CD14-positive monocyte (primary cell): ENCODE results near the gene MYO16. TPM values are rescaled to one million over a fixed set of nuclear protein-coding genes. Genes with fewer than 3 reads are reported as not detected.

Source experiments
- DNase-seq, 3 donors: peaks; one replicate each; pipeline ENCODE4 v3.0.0-alpha.2; 2011 to 2022
- H2AFZ ChIP-seq: 2 replicates; pipeline ENCODE4 v1.6.0; 2012; ENCODE audit warnings: mild to moderate bottlenecking, low read depth, low read length, inconsistent platforms; ENCODE audit not compliant: insufficient read depth, poor library complexity, severe bottlenecking
- H3K27ac ChIP-seq, 2 donors: 1 replicate in 1 of 2; 2 replicates in 1 of 2; pipeline ENCODE4 v1.5.1; 2012 to 2013; ENCODE audit warnings: low read length in 2 of 2, control low read depth in 1 of 2, inconsistent platforms in 1 of 2, low read depth in 1 of 2, mild to moderate bottlenecking in 1 of 2
- H3K27me3 ChIP-seq, 2 donors: one replicate each; pipeline versions ENCODE4 v1.6.0 to v1.6.1; 2011 to 2013; ENCODE audit warnings: low read length in 2 of 2; ENCODE audit not compliant: control insufficient read depth in 2 of 2, insufficient read depth in 2 of 2
- H3K36me3 ChIP-seq, 2 donors: replicated peaks in 1 of 2; 1 replicate in 1 of 2; 2 replicates in 1 of 2; pipeline versions ENCODE4 v1.5.1 to v1.6.1; 2012 to 2013; ENCODE audit warnings: low read length in 2 of 2, control low read depth in 1 of 2, inconsistent platforms in 1 of 2, mild to moderate bottlenecking in 1 of 2; ENCODE audit not compliant: insufficient read depth in 2 of 2, control insufficient read depth in 1 of 2
- H3K4me1 ChIP-seq, 2 donors: 1 replicate in 1 of 2; 2 replicates in 1 of 2; pipeline versions ENCODE4 v1.5.1 to v1.6.1; 2012 to 2013; ENCODE audit warnings: low read length in 2 of 2, control low read depth in 1 of 2, inconsistent platforms in 1 of 2, mild to moderate bottlenecking in 1 of 2, moderate library complexity in 1 of 2; ENCODE audit not compliant: insufficient read depth in 2 of 2, control insufficient read depth in 1 of 2
- H3K4me2 ChIP-seq: replicated peaks from 2 replicates; pipeline ENCODE3; 2012; ENCODE audit warnings: low read length, moderate library complexity, mild to moderate bottlenecking; ENCODE audit not compliant: poor library complexity, severe bottlenecking; ENCODE audit errors: extremely low read depth
- H3K4me3 ChIP-seq, 3 experiments: fragments of 200-600 bp in 1 of 3; sonication (generic) in 1 of 3; replicated peaks in 1 of 3; 1 replicate in 2 of 3; 2 replicates in 1 of 3; pipeline ENCODE4 v1.5.1; 2011 to 2013; ENCODE audit warnings: low read length in 3 of 3, mild to moderate bottlenecking in 3 of 3, control low read depth in 2 of 3, low read depth in 2 of 3, inconsistent platforms in 1 of 3, moderate library complexity in 1 of 3
- H3K79me2 ChIP-seq: 2 replicates; pipeline ENCODE4 v1.6.0; 2012; ENCODE audit warnings: mild to moderate bottlenecking, control low read depth, inconsistent platforms, low read length, moderate library complexity; ENCODE audit not compliant: insufficient read depth
- H3K9ac ChIP-seq: 2 replicates; pipeline ENCODE4 v1.6.0; 2017; ENCODE audit warnings: low read length, mild to moderate bottlenecking; ENCODE audit not compliant: insufficient read depth, poor library complexity, severe bottlenecking
- H3K9me3 ChIP-seq, 2 donors: replicated peaks in 1 of 2; 1 replicate in 1 of 2; 2 replicates in 1 of 2; pipeline versions ENCODE4 v1.5.1 to v1.6.1; 2012 to 2013; ENCODE audit warnings: low read length in 2 of 2, control low read depth in 1 of 2; ENCODE audit not compliant: control insufficient read depth in 1 of 2, insufficient read depth in 1 of 2
- H4K20me1 ChIP-seq: 2 replicates; pipeline ENCODE4 v1.6.0; 2012; ENCODE audit warnings: mild to moderate bottlenecking, low read length, control low read depth, moderate library complexity; ENCODE audit not compliant: insufficient read depth
- H3K27ac Mint-ChIP-seq, 7 donors: one replicate each; pipeline ENCODE4 v1.8.0; 2020; ENCODE audit warnings: mild to moderate bottlenecking in 7 of 7, mixed read lengths in 7 of 7, moderate library complexity in 6 of 7, inconsistent platforms in 2 of 7
- H3K27me3 Mint-ChIP-seq, 3 donors: one replicate each; pipeline ENCODE4 v1.8.0; 2021 to 2022; ENCODE audit warnings: low read depth in 3 of 3, mild to moderate bottlenecking in 3 of 3, mixed read lengths in 3 of 3, moderate library complexity in 3 of 3, inconsistent platforms in 1 of 3
- H3K36me3 Mint-ChIP-seq, 2 donors: one replicate each; pipeline ENCODE4 v1.8.0; 2020; ENCODE audit warnings: mixed read lengths in 2 of 2, inconsistent platforms in 1 of 2, mild to moderate bottlenecking in 1 of 2
- H3K4me1 Mint-ChIP-seq: one replicate; pipeline ENCODE4 v1.8.0; 2020; ENCODE audit warnings: mild to moderate bottlenecking, mixed read lengths
- H3K4me3 Mint-ChIP-seq, 2 donors: one replicate each; pipeline ENCODE4 v1.8.0; 2020; ENCODE audit warnings: mild to moderate bottlenecking in 2 of 2, mixed read lengths in 2 of 2, moderate library complexity in 1 of 2
- H3K9me3 Mint-ChIP-seq, 7 donors: one replicate each; pipeline ENCODE4 v1.8.0; 2020 to 2022; ENCODE audit warnings: mixed read lengths in 7 of 7, mild to moderate bottlenecking in 6 of 7, moderate library complexity in 6 of 7, inconsistent platforms in 2 of 7
- WGBS: methylation state at CpG from one replicate; pipeline ENCODE4 v1.1.5; 2013; ENCODE audit warnings: missing lambda C conversion rate; ENCODE audit not compliant: insufficient coverage; 5-methylcytosine and 5-hydroxymethylcytosine counted together
- intact Hi-C, 2 donors: fragments of 100-400 bp; cut with micrococcal nuclease; formaldehyde crosslinking; loops; one replicate each; pipeline versions ENCODE4 v1.15.0 to v1.15.1; 2023
- polyA plus RNA-seq, 3 donors: library from polyadenylated mRNA; depleted of rRNA in 1 of 3; unstranded in 2 of 3; stranded (reverse) in 1 of 3; fragments of 300-500 nt in 2 of 3; fragments of >200 nt in 1 of 3; fragmentation: Illumina TruSeq in 2 of 3; gene quantifications; 1 replicate in 2 of 3; 2 replicates in 1 of 3; pipeline ENCODE4 v1.2.3, GENCODE V29; 2012 to 2021
- TF ChIP-seq, protein P1 (sequence below): fragments of 200-600 bp; IDR thresholded peaks from one replicate; pipeline ENCODE4 v1.8.0; 2022; ENCODE audit warnings: antibody characterized with exemption, mild to moderate bottlenecking

The MYO16 gene
- polyA plus RNA-seq, 3 donors = not detected

DNA sequence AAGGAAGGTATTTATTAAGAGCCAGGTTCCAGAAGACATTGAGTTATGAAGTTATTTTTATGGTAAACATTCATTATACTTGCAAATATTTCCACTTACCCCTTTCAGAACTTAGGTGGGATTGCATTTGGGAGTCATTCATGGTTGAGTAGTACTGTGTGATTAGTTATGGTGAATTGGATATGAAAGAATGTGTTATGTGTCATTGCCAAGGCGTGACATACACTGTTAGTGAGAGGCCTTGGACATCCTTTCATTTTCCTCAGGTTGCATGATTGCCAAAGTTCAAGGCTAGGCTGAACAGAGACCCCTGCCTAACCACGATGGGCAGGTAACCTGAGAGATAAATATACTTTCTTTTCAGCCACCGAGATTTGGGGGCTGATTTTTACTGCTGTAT lies 40.9 kb upstream of the MYO16 start:
- no peak for DNase-seq
- WGBS = 78% methylated on average over 2 of the region's 3 CpGs
- Histone ChIP-seq H3K27ac (no peak overlapping the region), H3K9ac (no peak overlapping the region), H3K79me2 (no peaks in the 10 kb centered on the region), H3K9me3 (peaks cover 5 to 10% of the 10 kb centered on the region in 2 donors), H3K4me3 (no peak overlapping the region), H3K27me3 (no peaks in the 10 kb centered on the region), H3K4me1 (no peaks in the 10 kb centered on the region), H4K20me1 (no peaks in the 10 kb centered on the region), H2AFZ (no peak overlapping the region), H3K4me2 (no peak overlapping the region), H3K36me3 (no peaks in the 10 kb centered on the region)
- Mint-ChIP-seq H3K27me3 (peaks cover 0 to 3% (median 2%) of the 10 kb centered on the region in 3 donors), H3K27ac (no peak overlapping the region), H3K4me1 (peaks cover 3% of the 10 kb centered on the region), H3K9me3 (peaks cover 4 to 10% (median 9%) of the 10 kb centered on the region in 7 donors), H3K4me3 (no peak overlapping the region), H3K36me3 (no peaks in the 10 kb centered on the region)
- TF ChIP-seq, protein P1, sequence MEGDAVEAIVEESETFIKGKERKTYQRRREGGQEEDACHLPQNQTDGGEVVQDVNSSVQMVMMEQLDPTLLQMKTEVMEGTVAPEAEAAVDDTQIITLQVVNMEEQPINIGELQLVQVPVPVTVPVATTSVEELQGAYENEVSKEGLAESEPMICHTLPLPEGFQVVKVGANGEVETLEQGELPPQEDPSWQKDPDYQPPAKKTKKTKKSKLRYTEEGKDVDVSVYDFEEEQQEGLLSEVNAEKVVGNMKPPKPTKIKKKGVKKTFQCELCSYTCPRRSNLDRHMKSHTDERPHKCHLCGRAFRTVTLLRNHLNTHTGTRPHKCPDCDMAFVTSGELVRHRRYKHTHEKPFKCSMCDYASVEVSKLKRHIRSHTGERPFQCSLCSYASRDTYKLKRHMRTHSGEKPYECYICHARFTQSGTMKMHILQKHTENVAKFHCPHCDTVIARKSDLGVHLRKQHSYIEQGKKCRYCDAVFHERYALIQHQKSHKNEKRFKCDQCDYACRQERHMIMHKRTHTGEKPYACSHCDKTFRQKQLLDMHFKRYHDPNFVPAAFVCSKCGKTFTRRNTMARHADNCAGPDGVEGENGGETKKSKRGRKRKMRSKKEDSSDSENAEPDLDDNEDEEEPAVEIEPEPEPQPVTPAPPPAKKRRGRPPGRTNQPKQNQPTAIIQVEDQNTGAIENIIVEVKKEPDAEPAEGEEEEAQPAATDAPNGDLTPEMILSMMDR = no peak
- intact Hi-C loops = no loop called here

DNA sequence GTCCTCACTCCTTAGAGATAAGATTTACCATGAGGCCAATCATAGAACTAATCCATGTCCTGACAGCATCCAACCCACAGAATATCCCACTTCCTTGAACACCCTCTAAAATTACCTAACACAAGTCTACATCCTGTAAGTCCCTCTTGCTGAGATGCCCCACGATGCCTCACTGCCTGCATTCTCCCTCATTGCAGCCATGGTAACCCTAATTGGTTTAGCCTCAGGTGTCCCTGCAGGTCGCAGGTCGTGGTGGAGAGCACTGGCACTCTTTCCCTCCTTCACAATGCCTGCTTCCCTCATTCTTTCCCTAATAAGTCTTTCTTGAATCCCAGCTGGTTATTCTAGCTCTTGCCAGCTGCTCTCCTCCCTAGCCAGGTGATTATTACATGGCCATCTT lies 35.3 kb upstream of the MYO16 start:
- H3K27me3 ChIP-seq = no peaks in the 10 kb centered on the region
- H3K9me3 Mint-ChIP-seq = peaks cover 0 to 5% (median 0%) of the 10 kb centered on the region in 7 donors
- H3K4me3 Mint-ChIP-seq = no peak overlapping the region
- no peaks in the 10 kb centered on the region for H3K4me1 Mint-ChIP-seq
- DNase-seq = no peak
- no peak overlapping the region for H3K9ac ChIP-seq
- H3K9me3 ChIP-seq = no peaks in the 10 kb centered on the region
- H3K27ac Mint-ChIP-seq = peak overlapping the region in 1 of 7 donors; percentile 5
- no peaks in the 10 kb centered on the region for H3K36me3 Mint-ChIP-seq
- H3K4me3 ChIP-seq = no peak overlapping the region
- H2AFZ ChIP-seq = no peak overlapping the region
- intact Hi-C loops = no loop called here
- no peaks in the 10 kb centered on the region for H3K4me1 ChIP-seq
- H3K79me2 ChIP-seq = no peaks in the 10 kb centered on the region
- peaks cover 2 to 4% (median 3%) of the 10 kb centered on the region in 3 donors for H3K27me3 Mint-ChIP-seq
- no peaks in the 10 kb centered on the region for H4K20me1 ChIP-seq
- no peak overlapping the region for H3K4me2 ChIP-seq
- TF ChIP-seq, protein P1 = no peak
- 42% methylated on average over 3 of the region's 3 CpGs for WGBS
- H3K36me3 ChIP-seq = no peaks in the 10 kb centered on the region
- H3K27ac ChIP-seq = no peak overlapping the region
